NCI-H345 treated with DMSO at 0.1 percent for 48 hours (cell line): ENCODE results near the gene ELOB.

ENCODE experiments used
- DNase-seq: peaks from one replicate; lab custom pipeline; 2025; ENCODE audit not compliant: unreplicated experiment; lab: John Stamatoyannopoulos, UW

ELOB gene

GRCh38 chr16:2777231-2777902, at the start of gene ELOB:
ELOB (minus strand) TSS chr16:2777280; CDS start chr16:2777239, 41 bp downstream.
- peak; percentile 48 for DNase-seq

- no peak for DNase-seq
Measured at GRCh38 chr16:2825906-2826305, 48.8 kb upstream of the ELOB start.

GRCh38 chr16:2825049-2825742, 48.1 kb upstream of the ELOB start:
- no peak for DNase-seq

GRCh38 chr16:2824626-2825025, 47.5 kb upstream of the ELOB start:
- DNase-seq, result no peak

GRCh38 chr16:2822496-2822895, 45.4 kb upstream of the ELOB start:
- DNase-seq, result no peak

- DNase-seq, result no peak
Measured at GRCh38 chr16:2822158-2822495, 45.0 kb upstream of the ELOB start.

- DNase-seq, result no peak
Measured at GRCh38 chr16:2821487-2822157, 44.5 kb upstream of the ELOB start.

GRCh38 chr16:2820836-2821486, 43.9 kb upstream of the ELOB start:
- no peak for DNase-seq

GRCh38 chr16:2819939-2820835, 43.1 kb upstream of the ELOB start:
- DNase-seq, result no peak

- DNase-seq, result no peak
Measured at GRCh38 chr16:2819179-2819938, 42.3 kb upstream of the ELOB start.

GRCh38 chr16:2818272-2818876, 41.3 kb upstream of the ELOB start:
- DNase-seq, result no peak

GRCh38 chr16:2817340-2818271, 40.5 kb upstream of the ELOB start:
- no peak for DNase-seq

- DNase-seq, result no peak
Measured at GRCh38 chr16:2816751-2817339, 39.8 kb upstream of the ELOB start, which contains the start of gene PRSS21. PRSS21 (plus strand) TSS chr16:2817237; CDS start chr16:2817269, 32 bp downstream.

GRCh38 chr16:2815299-2815771, 38.3 kb upstream of the ELOB start:
- DNase-seq, result no peak

GRCh38 chr16:2814551-2815298, 37.6 kb upstream of the ELOB start:
- no peak for DNase-seq

GRCh38 chr16:2813771-2814221, 36.7 kb upstream of the ELOB start:
- no peak for DNase-seq
